Activated T-cell treated with anti-CD3 and anti-CD28 coated beads for 4 hours (primary cell): Measurements from ENCODE around the gene FCGR3A.
"Not testable (repeated sequence)": the region's sequence is repeated elsewhere in the genome, so short reads cannot be mapped to it uniquely, and the experiment has no call there.

Experiments used
- DNase-seq: peaks from one replicate; pipeline ENCODE4 v3.0.0-alpha.2; 2020

The FCGR3A gene

DNA sequence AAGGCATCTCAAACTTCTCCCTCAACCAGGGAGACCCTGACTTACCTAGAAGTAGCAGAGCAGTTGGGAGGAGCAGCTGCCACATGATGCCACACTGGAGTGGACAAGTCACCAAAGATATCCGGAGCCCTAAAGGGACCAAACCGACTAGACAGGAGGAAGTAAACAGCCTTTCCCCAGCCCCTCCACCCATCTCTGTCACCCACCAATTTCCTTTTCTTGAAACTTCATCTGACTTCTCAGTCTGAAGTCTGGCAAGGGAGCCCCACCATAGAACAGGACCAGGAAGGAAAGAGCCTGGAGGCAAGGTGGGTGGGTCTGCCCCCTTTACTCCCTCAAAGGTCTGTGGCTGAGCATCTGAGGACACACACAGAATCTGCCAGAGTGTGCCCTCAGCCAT, at the start of gene FCGR3A:
TSS of gene FCGR3A (minus strand) at position 167 of the 400 bp plus-strand sequence. CDS start at position 85, 82 bp downstream.
- no peak for DNase-seq

DNA sequence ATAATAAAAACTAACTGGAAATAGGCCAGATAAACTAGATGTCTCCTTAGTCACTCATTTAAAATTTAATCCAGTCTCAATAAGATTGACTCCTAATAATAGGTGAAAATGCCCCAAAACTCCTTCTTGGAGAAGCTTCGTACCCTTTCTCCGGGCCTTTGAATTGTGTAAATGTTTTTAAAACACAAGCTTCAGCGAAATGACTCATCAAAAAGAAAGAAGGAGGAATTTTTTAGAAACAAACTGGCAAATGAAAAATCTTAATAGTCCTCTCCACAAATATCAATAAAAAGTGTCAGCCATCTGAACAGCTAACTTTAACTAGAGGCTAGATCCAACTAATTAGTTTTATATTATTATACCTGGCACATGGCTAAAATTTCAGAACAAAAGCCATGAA, 47.5 kb upstream of the FCGR3A start:
- DNase-seq, result not testable (repeated sequence)

GRCh38 chr1:161595583-161595982, 46.0 kb upstream of the FCGR3A start:
- DNase-seq, result not testable (repeated sequence)

DNA sequence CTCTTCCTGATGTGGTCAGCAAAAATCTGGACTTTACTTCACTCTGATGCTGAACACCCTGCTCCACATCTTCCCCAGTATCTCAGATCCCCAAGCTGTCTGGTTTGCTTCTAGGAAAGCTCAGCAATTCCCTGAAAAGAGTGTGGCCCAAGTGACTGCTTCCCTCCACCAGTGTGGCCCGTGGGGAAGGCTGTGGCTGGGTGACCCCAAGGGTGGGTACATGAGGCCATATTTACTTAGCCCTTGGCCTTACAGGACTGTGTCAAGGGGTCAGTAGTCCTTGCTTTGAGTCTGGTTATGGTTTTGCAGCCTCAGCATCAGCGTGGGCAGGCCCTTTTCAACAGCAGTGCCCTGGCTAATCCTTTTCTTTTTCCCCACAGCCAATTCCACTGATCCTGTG, 45.6 kb upstream of the FCGR3A start:
- DNase-seq, result not testable (repeated sequence)

GRCh38 chr1:161594269-161594984, 44.8 kb upstream of the FCGR3A start:
- DNase-seq, result not testable (repeated sequence)

DNA sequence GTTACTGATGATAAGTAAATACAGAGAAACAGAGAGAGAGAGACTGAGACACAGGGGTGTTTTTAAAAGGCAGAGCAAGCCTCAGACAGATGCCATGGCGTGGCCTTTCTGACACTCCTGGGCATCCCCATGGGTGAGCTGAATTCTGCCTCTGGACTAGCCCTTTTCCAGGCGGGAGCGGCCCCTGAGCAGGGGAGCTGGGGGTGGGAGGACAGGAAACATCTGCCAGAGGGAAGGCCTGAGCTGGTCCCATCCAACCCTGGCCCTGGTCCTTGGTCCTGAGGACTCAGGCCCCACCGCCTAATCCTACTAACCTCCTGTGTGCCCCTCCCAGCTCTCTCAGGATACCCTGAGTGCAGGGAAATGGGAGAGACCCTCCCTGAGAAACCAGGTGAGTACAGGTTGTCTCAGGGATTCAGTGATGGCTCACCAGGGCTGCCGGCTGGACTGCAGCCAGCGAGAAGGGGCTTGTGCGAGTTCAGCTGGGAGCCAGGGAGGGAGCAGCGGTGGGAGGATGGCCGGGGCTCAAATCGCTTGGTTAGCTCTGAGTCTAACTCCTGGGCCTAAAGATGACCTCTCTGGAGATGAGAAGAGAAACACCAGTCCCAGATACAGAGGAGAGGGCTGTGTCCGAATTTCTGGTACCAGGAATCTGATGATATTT, 43.6 kb upstream of the FCGR3A start:
- DNase-seq, result not testable (repeated sequence)

DNA sequence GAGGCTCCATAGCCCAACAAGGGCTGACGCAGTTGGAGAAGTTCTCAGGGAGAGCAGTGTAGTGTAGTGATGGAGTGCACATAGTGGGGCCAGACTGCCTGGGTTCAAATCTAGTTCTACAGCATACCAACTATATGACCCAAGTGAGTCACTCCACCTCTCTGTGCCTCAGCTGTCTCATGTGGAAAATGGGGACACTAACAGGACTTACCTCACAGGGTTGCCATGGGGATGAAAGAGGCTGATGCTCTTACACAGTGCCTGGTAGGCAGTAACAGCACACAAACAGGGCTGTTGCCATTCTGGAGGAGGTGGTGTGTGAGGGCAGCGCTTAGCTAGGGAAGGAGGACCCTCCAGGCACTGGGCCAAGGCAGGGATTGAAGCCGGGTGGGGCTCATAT, 43.0 kb upstream of the FCGR3A start:
- not testable (repeated sequence) for DNase-seq

DNA sequence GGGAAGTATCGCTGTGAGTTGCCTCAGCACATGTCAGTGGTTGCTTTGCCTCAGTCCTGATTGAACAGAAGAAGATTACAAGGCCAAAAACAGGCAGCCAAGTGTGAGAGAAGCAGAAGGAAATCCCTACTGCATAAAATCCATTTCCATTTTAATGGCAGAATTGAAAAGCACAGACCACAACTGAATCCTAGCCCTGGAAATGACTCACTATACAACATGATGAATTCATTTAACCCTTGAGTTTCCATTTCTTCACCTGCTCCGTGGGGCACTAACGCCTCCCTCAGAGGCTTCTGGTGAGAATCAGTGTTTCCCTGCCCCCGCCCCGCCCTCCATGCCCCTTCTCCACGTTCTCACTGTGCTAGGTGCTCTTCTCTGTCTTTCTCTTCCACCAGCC, 40.3 kb upstream of the FCGR3A start:
- DNase-seq, result not testable (repeated sequence)

GRCh38 chr1:161589365-161589764, 39.7 kb upstream of the FCGR3A start:
- DNase-seq, result not testable (repeated sequence)

DNA sequence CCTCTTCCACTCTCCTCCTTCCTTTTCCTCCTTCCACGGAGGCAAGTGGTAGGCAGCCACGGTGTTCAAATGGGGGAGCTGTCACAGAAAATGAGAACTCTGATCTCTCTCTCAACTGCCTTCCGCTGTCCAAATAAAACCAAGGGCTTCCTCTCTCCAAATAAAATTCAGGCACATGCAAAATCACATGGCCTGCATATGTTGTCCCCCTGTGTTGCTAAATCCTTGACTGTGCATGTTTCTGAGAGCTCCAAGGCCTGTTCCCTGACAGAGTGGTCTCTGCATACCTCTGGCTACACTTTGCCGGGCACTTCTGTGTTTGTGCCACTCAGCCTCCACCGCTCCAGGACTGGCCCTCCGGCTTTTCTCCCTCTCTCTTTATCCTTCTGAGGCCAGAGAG, 39.0 kb upstream of the FCGR3A start:
- DNase-seq, result not testable (repeated sequence)

DNA sequence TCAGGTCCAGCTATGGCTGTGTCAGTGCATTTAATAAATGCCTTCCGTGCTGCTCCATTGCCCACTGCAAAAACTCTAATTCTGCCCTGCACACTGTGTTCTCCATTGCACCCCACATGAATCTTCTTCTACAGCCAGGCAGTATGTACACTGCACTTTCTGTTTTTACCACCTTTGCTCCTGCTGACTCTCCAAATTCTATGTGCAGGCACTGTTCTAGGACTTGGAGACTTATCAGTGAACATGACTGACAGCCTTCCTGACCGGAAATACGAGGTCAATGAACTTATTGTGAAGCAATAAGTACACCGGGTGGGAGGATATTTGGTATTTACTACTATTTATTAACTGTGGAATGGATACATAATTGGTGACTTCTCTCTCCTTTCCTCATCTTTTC, 33.3 kb upstream of the FCGR3A start:
- not testable (repeated sequence) for DNase-seq

- not testable (repeated sequence) for DNase-seq
Observed at GRCh38 chr1:161580879-161581537, 31.4 kb upstream of the FCGR3A start.

GRCh38 chr1:161579856-161580507, 30.4 kb upstream of the FCGR3A start:
- DNase-seq, result not testable (repeated sequence)

- not testable (repeated sequence) for DNase-seq
Observed at GRCh38 chr1:161576676-161577075, 27.1 kb upstream of the FCGR3A start.

DNA sequence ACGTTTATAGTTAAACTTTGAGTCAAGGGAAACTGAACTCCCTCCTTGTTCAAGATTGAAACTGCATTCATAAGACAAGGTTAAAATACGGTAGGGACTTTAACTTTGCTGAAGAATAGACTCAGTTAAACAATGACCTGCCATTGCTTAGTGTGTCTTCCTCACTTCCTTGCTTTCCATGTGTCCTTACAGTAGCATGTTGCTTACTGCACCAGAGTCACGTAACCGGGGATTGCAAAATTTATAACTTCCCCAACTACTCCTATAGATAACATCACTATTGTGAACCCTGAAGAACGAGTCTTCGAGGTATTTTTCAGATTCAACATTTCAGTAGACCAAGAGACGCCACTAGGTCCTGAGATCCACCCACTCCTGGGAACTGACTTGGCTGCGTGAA, 22.1 kb upstream of the FCGR3A start:
- DNase-seq, result not testable (repeated sequence)

GRCh38 chr1:161566602-161566960, 17.0 kb upstream of the FCGR3A start:
- DNase-seq, result not testable (repeated sequence)

- DNase-seq, result not testable (repeated sequence)
Observed at GRCh38 chr1:161563522-161563921, 13.9 kb upstream of the FCGR3A start.

GRCh38 chr1:161562441-161562840, 12.8 kb upstream of the FCGR3A start:
- not testable (repeated sequence) for DNase-seq

DNA sequence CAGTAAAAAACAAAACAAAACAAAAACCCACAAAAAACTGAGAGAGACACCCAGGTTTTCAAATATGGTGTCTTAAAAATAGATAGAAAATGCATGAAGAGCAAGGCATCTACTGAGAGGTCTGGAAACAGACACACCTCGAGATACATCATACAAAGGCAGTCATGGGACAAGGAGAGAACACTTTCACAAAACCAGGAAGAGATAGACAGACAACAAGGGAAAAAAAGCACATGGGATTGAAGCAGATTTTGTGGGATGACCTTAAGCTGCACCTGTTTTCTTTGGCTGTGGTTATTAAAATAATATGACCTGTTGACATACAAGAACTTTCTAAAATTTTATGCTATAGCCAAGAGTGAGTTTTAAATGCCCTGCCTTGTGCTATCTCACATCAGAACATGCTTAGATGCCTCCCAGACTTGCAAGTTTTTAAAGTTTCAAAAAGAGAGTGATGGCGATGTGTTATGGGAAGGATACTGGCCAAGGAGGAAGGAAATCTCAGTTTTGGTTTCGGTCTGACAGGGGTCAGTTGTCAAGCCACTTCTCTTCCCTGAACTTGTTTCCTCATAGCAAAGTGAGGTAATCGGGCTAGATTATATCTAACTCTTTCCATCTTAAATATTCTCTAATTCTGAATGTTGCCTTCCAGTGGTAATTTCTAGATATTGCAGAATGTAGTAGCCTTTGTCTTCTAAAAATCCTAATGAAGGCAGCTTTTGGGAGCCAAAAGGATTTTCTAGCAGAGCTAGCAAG, 11.5 kb upstream of the FCGR3A start:
- DNase-seq, result not testable (repeated sequence)

DNA sequence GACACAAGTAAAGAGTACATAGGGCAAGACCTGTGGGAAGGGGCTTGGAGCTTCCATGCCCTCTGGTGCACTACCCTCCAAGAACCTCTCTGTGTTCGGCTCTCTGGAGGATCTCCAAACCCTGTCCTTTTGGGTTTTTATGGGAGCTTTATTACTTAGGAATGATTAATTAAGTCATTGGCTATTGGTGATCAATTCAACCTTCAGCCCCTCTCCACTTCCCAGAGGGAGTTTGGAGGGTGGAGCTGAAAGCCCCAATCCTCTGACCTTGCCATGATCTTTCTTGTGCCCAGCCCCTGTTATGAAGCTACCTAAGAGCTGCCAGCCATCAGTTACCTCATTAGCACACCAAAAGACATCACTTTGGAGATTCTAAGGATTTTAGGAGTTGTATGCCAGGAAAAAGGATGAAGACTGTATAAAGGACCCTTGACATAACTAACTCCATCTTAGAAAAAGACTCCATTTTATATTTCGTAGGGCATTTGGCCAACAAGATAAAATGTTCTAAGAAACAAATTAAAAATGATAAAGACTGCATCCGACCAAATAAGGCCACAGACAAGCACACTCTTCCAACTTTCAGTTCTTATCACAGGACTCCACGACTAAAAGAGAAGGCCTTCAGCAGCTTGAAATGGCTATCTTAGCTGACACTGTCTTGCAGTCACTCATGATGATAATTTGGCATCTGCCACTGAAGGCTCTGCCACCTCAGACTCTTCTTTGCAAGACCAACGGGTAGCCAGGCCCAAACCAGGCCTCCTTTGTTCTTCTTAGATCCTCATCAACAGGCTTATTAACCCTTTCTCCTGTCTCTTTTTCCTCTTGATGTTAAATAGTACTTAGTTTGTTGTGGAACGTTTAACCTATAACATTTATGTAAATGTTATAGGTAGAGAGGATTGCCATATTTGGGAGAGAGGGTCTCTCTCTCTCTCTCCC, 8.2 kb upstream of the FCGR3A start:
- DNase-seq, result not testable (repeated sequence)

- DNase-seq, result not testable (repeated sequence)
Observed at GRCh38 chr1:161556990-161557389, 7.4 kb upstream of the FCGR3A start.
